ENCODE results near the gene DHRSX.

- TF ChIP-seq CTCF (IDR thresholded peaks at IDR 0.05; ENCODE audit: poor library complexity) (no peak), EZH2 (IDR thresholded peaks at IDR 0.05; ENCODE audit: borderline replicate concordance) (no peak), EZH2phosphoT487 (IDR thresholded peaks at IDR 0.05; ENCODE audit: low read depth, severe bottlenecking, unreplicated experiment) (no peak)
Observed at GRCh38 chrX:2252331-2253065, 248.3 kb downstream of the DHRSX start.
